Ascending aorta (tissue), 2 donors: Measurements from ENCODE around the gene LRRC27. TPM values are rescaled to one million over a fixed set of nuclear protein-coding genes. Genes with fewer than 3 reads are reported as not detected.
"Not testable (repeated sequence)": the region's sequence is repeated elsewhere in the genome, so short reads cannot be mapped to it uniquely, and the experiment has no call there.

Experiments used
- DNase-seq, 2 donors: peaks; one replicate each; pipeline ENCODE4 v3.0.0-alpha.2; 2019; ENCODE audit warnings: low spot score in 2 of 2
- H3K27ac ChIP-seq, 2 donors: fragments of 200-600 bp; sonication (generic); one replicate each; pipeline ENCODE4 v1.5.1; 2016 to 2017; ENCODE audit warnings: mild to moderate bottlenecking in 1 of 2
- H3K27me3 ChIP-seq: fragments of 200-600 bp; sonication (generic); one replicate; pipeline ENCODE4 v1.5.1; 2017
- H3K36me3 ChIP-seq, 2 donors: fragments of 200-600 bp; sonication (generic); one replicate each; pipeline ENCODE4 v1.5.1; 2016
- H3K4me1 ChIP-seq, 2 donors: fragments of 200-600 bp; sonication (generic); one replicate each; pipeline ENCODE4 v1.5.1; 2016 to 2017; ENCODE audit warnings: mild to moderate bottlenecking in 1 of 2
- H3K4me3 ChIP-seq, 2 donors: fragments of 200-600 bp; sonication (generic); one replicate each; pipeline ENCODE4 v1.5.1; 2016 to 2017; ENCODE audit warnings: mild to moderate bottlenecking in 1 of 2
- H3K9me3 ChIP-seq, 2 donors: fragments of 200-600 bp; sonication (generic); one replicate each; pipeline ENCODE4 v1.5.1; 2016
- CTCF ChIP-seq, 3 experiments: fragments of 200-600 bp in 2 of 3; fragments of 450-650 bp in 1 of 3; sonication (generic) in 2 of 3; IDR thresholded peaks; one replicate each; pipeline ENCODE4 v1.5.1; 2016 to 2019; ENCODE audit warnings: antibody characterized with exemption in 3 of 3, mild to moderate bottlenecking in 1 of 3, moderate library complexity in 1 of 3
- intact Hi-C: fragments of 100-400 bp; cut with DNase I; formaldehyde crosslinking; loops from one replicate; pipeline ENCODE4 v1.15.1; 2023
- total RNA-seq: library from RNA; depleted of rRNA; stranded (reverse); fragments of >200 nt; gene quantifications from one replicate; pipeline ENCODE4 v1.1.0, GENCODE V29; 2016

Gene LRRC27
- total RNA-seq, 1 donor from 2014 or later, result 2.0 TPM

GRCh38 chr10:132384618-132385388 lies 52.8 kb downstream of the LRRC27 start:
- intact Hi-C loops, result no loop called here
- Histone ChIP-seq H3K27me3 (no peaks in the 10 kb centered on the region), H3K9me3 (no peaks in the 10 kb centered on the region), H3K4me3 (no peak overlapping the region), H3K36me3 (no peaks in the 10 kb centered on the region), H3K4me1 (peaks cover 0 to 3% of the 10 kb centered on the region in 2 donors), H3K27ac (no peak overlapping the region)
- TF ChIP-seq CTCF (IDR thresholded peaks at IDR 0.05), result no peak
- peak in 1 of 2 donors; percentile 6 for DNase-seq

GRCh38 chr10:132385389-132385667 lies 53.3 kb downstream of the LRRC27 start:
- Histone ChIP-seq H3K4me1 (peaks cover 0 to 3% of the 10 kb centered on the region in 2 donors), H3K9me3 (no peaks in the 10 kb centered on the region), H3K27me3 (no peaks in the 10 kb centered on the region), H3K4me3 (no peak overlapping the region), H3K36me3 (no peaks in the 10 kb centered on the region), H3K27ac (no peak overlapping the region)
- no peak for DNase-seq
- no peak for TF ChIP-seq CTCF (IDR thresholded peaks at IDR 0.05)
- intact Hi-C loops, result no loop called here

- H3K4me1 ChIP-seq, result peaks cover 0 to 3% of the 10 kb centered on the region in 2 donors
- intact Hi-C loops, result no loop called here
- H3K9me3 ChIP-seq, result no peaks in the 10 kb centered on the region
- H3K27ac ChIP-seq, result no peak overlapping the region
- no peaks in the 10 kb centered on the region for H3K36me3 ChIP-seq
- TF ChIP-seq CTCF (IDR thresholded peaks at IDR 0.05), result no peak
- no peak overlapping the region for H3K4me3 ChIP-seq
- DNase-seq, result peak in 1 of 2 donors; percentile 5
- H3K27me3 ChIP-seq, result no peaks in the 10 kb centered on the region
Measured at GRCh38 chr10:132385721-132386418, 53.9 kb downstream of the LRRC27 start.

- no peaks in the 10 kb centered on the region for H3K9me3 ChIP-seq
- DNase-seq, result peak in 1 of 2 donors; percentile 5
- intact Hi-C loops, result no loop called here
- H3K27ac ChIP-seq, result no peak overlapping the region
- no peak for TF ChIP-seq CTCF (IDR thresholded peaks at IDR 0.05)
- H3K4me1 ChIP-seq, result peaks cover 0 to 3% of the 10 kb centered on the region in 2 donors
- no peaks in the 10 kb centered on the region for H3K27me3 ChIP-seq
- no peaks in the 10 kb centered on the region for H3K36me3 ChIP-seq
- H3K4me3 ChIP-seq, result no peak overlapping the region
Measured at GRCh38 chr10:132386419-132386831, 54.4 kb downstream of the LRRC27 start.

- not testable (repeated sequence) for H3K4me1 ChIP-seq, H3K27ac ChIP-seq, H3K36me3 ChIP-seq, H3K4me3 ChIP-seq, H3K27me3 ChIP-seq, H3K9me3 ChIP-seq
- intact Hi-C loops, result loop anchor here (1.0 kb wide), 1 partner anchor 66 kb away; no protein-coding TSS in a partner anchor
- peak in 1 of 2 donors; percentile 6 for DNase-seq
Measured at GRCh38 chr10:132386896-132387295, 54.9 kb downstream of the LRRC27 start.

- Histone ChIP-seq H3K4me3 (peak overlapping the region in 1 of 2 donors; percentile 20), H3K4me1 (peaks cover 0 to 3% of the 10 kb centered on the region in 2 donors), H3K27ac (no peak overlapping the region), H3K27me3 (no peaks in the 10 kb centered on the region), H3K9me3 (no peaks in the 10 kb centered on the region), H3K36me3 (no peaks in the 10 kb centered on the region)
- intact Hi-C loops, result loop anchor here (1.0 kb wide), 1 partner anchor 66 kb away; no protein-coding TSS in a partner anchor
- DNase-seq, result peak in 1 of 2 donors; percentile 9
- TF ChIP-seq CTCF (IDR thresholded peaks at IDR 0.05), result peak; percentile 64 to 75 (median 69)
Measured at GRCh38 chr10:132387764-132388210, 55.8 kb downstream of the LRRC27 start.
